Activated CD4-positive, alpha-beta memory T cell treated with anti-CD3 and anti-CD28 coated beads for 36 hours (primary cell): ENCODE results near the gene PLCH1. TPM values are rescaled to one million over a fixed set of nuclear protein-coding genes. Genes with fewer than 3 reads are reported as not detected.

Source experiments
- CTCF ChIA-PET: fragments of 350-600 bp; sonication (Branson Sonifier 250); formaldehyde crosslinking; loops from one replicate; lab custom pipeline; 2021; ENCODE audit warnings: antibody characterized with exemption, inconsistent platforms; lab: Charles Lee
- POLR2A ChIA-PET: fragments of 350-600 bp; sonication (Branson Sonifier 250); formaldehyde crosslinking; loops from one replicate; lab custom pipeline; 2021; ENCODE audit warnings: antibody characterized with exemption; lab: Charles Lee
- DNase-seq: peaks from one replicate; pipeline ENCODE4 v3.0.0-alpha.2; 2020
- H3K27ac Mint-ChIP-seq: one replicate; pipeline ENCODE4 v1.8.0; 2021; ENCODE audit warnings: mixed read lengths
- H3K27me3 Mint-ChIP-seq: one replicate; pipeline ENCODE4 v1.8.0; 2021; ENCODE audit warnings: mixed read lengths
- H3K36me3 Mint-ChIP-seq: one replicate; pipeline ENCODE4 v1.8.0; 2021; ENCODE audit warnings: mixed read lengths
- H3K4me1 Mint-ChIP-seq: one replicate; pipeline ENCODE4 v1.8.0; 2021; ENCODE audit warnings: low read depth, mixed read lengths
- H3K4me3 Mint-ChIP-seq: one replicate; pipeline ENCODE4 v1.8.0; 2021; ENCODE audit warnings: mild to moderate bottlenecking, mixed read lengths
- H3K9me3 Mint-ChIP-seq: one replicate; pipeline ENCODE4 v1.8.0; 2021; ENCODE audit warnings: mixed read lengths
- intact Hi-C: fragments of 100-400 bp; cut with micrococcal nuclease; formaldehyde crosslinking; loops from one replicate; pipeline ENCODE4 v1.15.1; 2023
- total RNA-seq, 2 experiments: library from RNA; stranded (reverse); gene quantifications; one replicate each; pipeline ENCODE4 v1.2.3, GENCODE V29; 2021

PLCH1 gene
- total RNA-seq, 2 experiments from 2014 or later: 0.10 to 0.12 TPM

GRCh38 chr3:155568295-155568694 is 176.6 kb downstream of the PLCH1 start:
- H3K4me3 Mint-ChIP-seq: no peak overlapping the region
- no peaks in the 10 kb centered on the region for H3K9me3 Mint-ChIP-seq
- ChIA-PET CTCF (no interaction called here), POLR2A (no interaction called here)
- DNase-seq: no peak
- H3K27me3 Mint-ChIP-seq: no peaks in the 10 kb centered on the region
- intact Hi-C loops: no loop called here
- no peaks in the 10 kb centered on the region for H3K36me3 Mint-ChIP-seq
- H3K4me1 Mint-ChIP-seq: no peaks in the 10 kb centered on the region
- no peak overlapping the region for H3K27ac Mint-ChIP-seq

GRCh38 chr3:155560594-155560993 is 184.3 kb downstream of the PLCH1 start:
- H3K9me3 Mint-ChIP-seq: no peaks in the 10 kb centered on the region
- no peaks in the 10 kb centered on the region for H3K4me1 Mint-ChIP-seq
- H3K4me3 Mint-ChIP-seq: no peak overlapping the region
- no peak overlapping the region for H3K27ac Mint-ChIP-seq
- ChIA-PET CTCF (no interaction called here), POLR2A (no interaction called here)
- DNase-seq: no peak
- no peaks in the 10 kb centered on the region for H3K36me3 Mint-ChIP-seq
- intact Hi-C loops: no loop called here
- no peaks in the 10 kb centered on the region for H3K27me3 Mint-ChIP-seq

GRCh38 chr3:155560135-155560534 is 184.7 kb downstream of the PLCH1 start:
- ChIA-PET POLR2A (no interaction called here), CTCF (no interaction called here)
- H3K27me3 Mint-ChIP-seq: no peaks in the 10 kb centered on the region
- intact Hi-C loops: no loop called here
- DNase-seq: no peak
- no peaks in the 10 kb centered on the region for H3K36me3 Mint-ChIP-seq
- H3K9me3 Mint-ChIP-seq: no peaks in the 10 kb centered on the region
- H3K4me3 Mint-ChIP-seq: no peak overlapping the region
- no peaks in the 10 kb centered on the region for H3K4me1 Mint-ChIP-seq
- no peak overlapping the region for H3K27ac Mint-ChIP-seq

GRCh38 chr3:155556531-155556930 is 188.3 kb downstream of the PLCH1 start:
- POLR2A ChIA-PET: no interaction called here
- intact Hi-C loops: no loop called here
- H3K9me3 Mint-ChIP-seq: no peaks in the 10 kb centered on the region

GRCh38 chr3:155555479-155556060 is 189.3 kb downstream of the PLCH1 start:
- Mint-ChIP-seq H3K9me3 (no peaks in the 10 kb centered on the region), H3K27me3 (no peaks in the 10 kb centered on the region), H3K4me3 (no peak overlapping the region), H3K4me1 (no peaks in the 10 kb centered on the region), H3K27ac (no peak overlapping the region), H3K36me3 (no peaks in the 10 kb centered on the region)
- CTCF ChIA-PET: no interaction called here
- POLR2A ChIA-PET: no interaction called here
- no peak for DNase-seq
- intact Hi-C loops: no loop called here

More at GRCh38 chr3:155556531-155556930, 188.3 kb downstream of the PLCH1 start:
- no peaks in the 10 kb centered on the region for H3K36me3 Mint-ChIP-seq
- no peak for DNase-seq
- no peak overlapping the region for H3K4me3 Mint-ChIP-seq
- H3K27me3 Mint-ChIP-seq: no peaks in the 10 kb centered on the region
- H3K4me1 Mint-ChIP-seq: no peaks in the 10 kb centered on the region
- no peak overlapping the region for H3K27ac Mint-ChIP-seq
- CTCF ChIA-PET: no interaction called here

- intact Hi-C loops: no loop called here
- ChIA-PET CTCF (no interaction called here), POLR2A (no interaction called here)
- Mint-ChIP-seq H3K27ac (no peak overlapping the region), H3K4me3 (no peak overlapping the region), H3K36me3 (no peaks in the 10 kb centered on the region), H3K27me3 (no peaks in the 10 kb centered on the region), H3K9me3 (no peaks in the 10 kb centered on the region), H3K4me1 (no peaks in the 10 kb centered on the region)
- no peak for DNase-seq
These were observed 190.0 kb downstream of the PLCH1 start for GRCh38 chr3:155554777-155555451.

- Mint-ChIP-seq H3K4me1 (no peaks in the 10 kb centered on the region), H3K9me3 (no peaks in the 10 kb centered on the region), H3K27me3 (no peaks in the 10 kb centered on the region), H3K4me3 (no peak overlapping the region), H3K27ac (no peak overlapping the region), H3K36me3 (no peaks in the 10 kb centered on the region)
- intact Hi-C loops: no loop called here
- DNase-seq: no peak
- ChIA-PET CTCF (no interaction called here), POLR2A (no interaction called here)
These were observed 191.1 kb downstream of the PLCH1 start for GRCh38 chr3:155553780-155554179.

GRCh38 chr3:155553326-155553725 is 191.5 kb downstream of the PLCH1 start:
- intact Hi-C loops: no loop called here
- Mint-ChIP-seq H3K27ac (no peak overlapping the region), H3K27me3 (no peaks in the 10 kb centered on the region), H3K9me3 (no peaks in the 10 kb centered on the region), H3K36me3 (no peaks in the 10 kb centered on the region), H3K4me1 (no peaks in the 10 kb centered on the region), H3K4me3 (no peak overlapping the region)
- ChIA-PET CTCF (no interaction called here), POLR2A (no interaction called here)
- DNase-seq: no peak

GRCh38 chr3:155550391-155550790 is 194.5 kb downstream of the PLCH1 start:
- Mint-ChIP-seq H3K4me3 (no peak overlapping the region), H3K27me3 (no peaks in the 10 kb centered on the region), H3K9me3 (no peaks in the 10 kb centered on the region), H3K4me1 (no peaks in the 10 kb centered on the region), H3K27ac (no peak overlapping the region), H3K36me3 (no peaks in the 10 kb centered on the region)
- intact Hi-C loops: no loop called here
- no peak for DNase-seq
- ChIA-PET POLR2A (no interaction called here), CTCF (no interaction called here)

GRCh38 chr3:155549087-155549486 is 195.8 kb downstream of the PLCH1 start:
- no peaks in the 10 kb centered on the region for H3K36me3 Mint-ChIP-seq
- ChIA-PET CTCF (no interaction called here), POLR2A (no interaction called here)
- DNase-seq: no peak
- H3K27me3 Mint-ChIP-seq: no peaks in the 10 kb centered on the region
- no peak overlapping the region for H3K27ac Mint-ChIP-seq
- no peak overlapping the region for H3K4me3 Mint-ChIP-seq
- no peaks in the 10 kb centered on the region for H3K4me1 Mint-ChIP-seq
- no peaks in the 10 kb centered on the region for H3K9me3 Mint-ChIP-seq
- intact Hi-C loops: no loop called here

GRCh38 chr3:155548195-155548594 is 196.7 kb downstream of the PLCH1 start:
- POLR2A ChIA-PET: no interaction called here
- CTCF ChIA-PET: no interaction called here
- Mint-ChIP-seq H3K27me3 (no peaks in the 10 kb centered on the region), H3K4me3 (no peak overlapping the region), H3K36me3 (no peaks in the 10 kb centered on the region), H3K9me3 (no peaks in the 10 kb centered on the region), H3K4me1 (no peaks in the 10 kb centered on the region), H3K27ac (no peak overlapping the region)
- intact Hi-C loops: no loop called here
- DNase-seq: no peak

GRCh38 chr3:155535098-155535497 is 209.8 kb downstream of the PLCH1 start:
- H3K27ac Mint-ChIP-seq: no peak overlapping the region
- no peaks in the 10 kb centered on the region for H3K4me1 Mint-ChIP-seq
- H3K9me3 Mint-ChIP-seq: peaks cover 4% of the 10 kb centered on the region
- H3K4me3 Mint-ChIP-seq: no peak overlapping the region
- intact Hi-C loops: no loop called here
- no peak for DNase-seq
- H3K27me3 Mint-ChIP-seq: no peaks in the 10 kb centered on the region
- no peaks in the 10 kb centered on the region for H3K36me3 Mint-ChIP-seq
- POLR2A ChIA-PET: no interaction called here
- CTCF ChIA-PET: no interaction called here

- CTCF ChIA-PET: no interaction called here
These were observed 216.3 kb downstream of the PLCH1 start for GRCh38 chr3:155528579-155528978.

More at GRCh38 chr3:155528579-155528978, 216.3 kb downstream of the PLCH1 start:
- POLR2A ChIA-PET: no interaction called here
- H3K27me3 Mint-ChIP-seq: no peaks in the 10 kb centered on the region
- no peak for DNase-seq
- no peaks in the 10 kb centered on the region for H3K36me3 Mint-ChIP-seq
- intact Hi-C loops: no loop called here
- no peaks in the 10 kb centered on the region for H3K9me3 Mint-ChIP-seq
- no peaks in the 10 kb centered on the region for H3K4me1 Mint-ChIP-seq
- no peak overlapping the region for H3K27ac Mint-ChIP-seq
- H3K4me3 Mint-ChIP-seq: no peak overlapping the region
